Parathyroid adenoma (tissue), 2 donors: ENCODE results near the gene KNCN.

Source experiments
- H2AFZ ChIP-seq: fragments of 300-600 bp; sonication (generic); one replicate; pipeline ENCODE4 v1.7.0; 2017; ENCODE audit warnings: antibody characterized with exemption, mild to moderate bottlenecking
- H3K27ac ChIP-seq: fragments of 300-600 bp; sonication (generic); one replicate; pipeline ENCODE4 v1.7.0; 2017
- H3K27me3 ChIP-seq: fragments of 300-600 bp; sonication (generic); one replicate; pipeline ENCODE4 v1.7.0; 2017; ENCODE audit warnings: low read length; ENCODE audit not compliant: control insufficient read depth, insufficient read depth
- H3K36me3 ChIP-seq: fragments of 300-600 bp; sonication (generic); one replicate; pipeline ENCODE4 v1.7.0; 2017; ENCODE audit warnings: low read length; ENCODE audit not compliant: control insufficient read depth, insufficient read depth
- H3K4me1 ChIP-seq: fragments of 300-600 bp; sonication (generic); one replicate; pipeline ENCODE4 v1.7.0; 2017; ENCODE audit warnings: control low read depth
- H3K4me2 ChIP-seq: fragments of 300-600 bp; sonication (generic); one replicate; pipeline ENCODE4 v1.7.0; 2017; ENCODE audit warnings: low read length
- H3K4me3 ChIP-seq: fragments of 300-600 bp; sonication (generic); one replicate; pipeline ENCODE4 v1.7.0; 2017; ENCODE audit warnings: low read depth, low read length
- H3K79me2 ChIP-seq: fragments of 300-600 bp; sonication (generic); one replicate; pipeline ENCODE4 v1.7.0; 2017; ENCODE audit warnings: control low read depth
- H3K9ac ChIP-seq: fragments of 300-600 bp; sonication (generic); one replicate; pipeline ENCODE4 v1.7.0; 2017; ENCODE audit warnings: mild to moderate bottlenecking
- H3K9me3 ChIP-seq: fragments of 300-600 bp; sonication (generic); one replicate; pipeline ENCODE4 v1.7.0; 2017; ENCODE audit warnings: low read length; ENCODE audit not compliant: control insufficient read depth
- TF ChIP-seq, protein P1 (sequence below): fragments of 300-600 bp; sonication (generic); IDR thresholded peaks from one replicate; pipeline ENCODE4 v1.7.0; 2017; ENCODE audit warnings: antibody characterized with exemption, mild to moderate bottlenecking
- donor health status: primary hyperparathyroidism.

The KNCN gene

DNA sequence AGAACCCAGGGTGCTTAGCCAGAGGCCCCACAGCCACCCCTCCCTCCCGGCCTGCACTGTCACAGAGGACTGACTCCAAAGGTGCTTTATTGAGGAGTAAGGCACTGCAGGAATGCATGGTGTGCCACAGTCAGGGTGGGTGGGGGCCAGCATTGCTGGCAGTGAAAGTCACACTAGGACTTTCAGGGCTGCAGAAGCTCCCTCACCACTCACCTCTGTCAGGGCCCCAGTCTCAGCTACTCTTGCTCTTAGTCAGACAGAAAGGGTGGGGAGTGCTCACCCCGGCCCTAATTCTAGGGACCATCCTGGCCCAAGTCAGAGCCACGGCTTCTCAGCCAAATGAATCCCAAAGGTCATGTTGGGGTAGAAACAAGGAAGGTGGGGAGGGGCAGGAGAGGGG is 19.4 kb downstream of the KNCN start:
- H3K9me3 ChIP-seq: no peaks in the 10 kb centered on the region
- no peak overlapping the region for H3K4me3 ChIP-seq
- H3K4me1 ChIP-seq: peaks cover 3% of the 10 kb centered on the region
- no peak overlapping the region for H3K4me2 ChIP-seq
- TF ChIP-seq, protein P1, sequence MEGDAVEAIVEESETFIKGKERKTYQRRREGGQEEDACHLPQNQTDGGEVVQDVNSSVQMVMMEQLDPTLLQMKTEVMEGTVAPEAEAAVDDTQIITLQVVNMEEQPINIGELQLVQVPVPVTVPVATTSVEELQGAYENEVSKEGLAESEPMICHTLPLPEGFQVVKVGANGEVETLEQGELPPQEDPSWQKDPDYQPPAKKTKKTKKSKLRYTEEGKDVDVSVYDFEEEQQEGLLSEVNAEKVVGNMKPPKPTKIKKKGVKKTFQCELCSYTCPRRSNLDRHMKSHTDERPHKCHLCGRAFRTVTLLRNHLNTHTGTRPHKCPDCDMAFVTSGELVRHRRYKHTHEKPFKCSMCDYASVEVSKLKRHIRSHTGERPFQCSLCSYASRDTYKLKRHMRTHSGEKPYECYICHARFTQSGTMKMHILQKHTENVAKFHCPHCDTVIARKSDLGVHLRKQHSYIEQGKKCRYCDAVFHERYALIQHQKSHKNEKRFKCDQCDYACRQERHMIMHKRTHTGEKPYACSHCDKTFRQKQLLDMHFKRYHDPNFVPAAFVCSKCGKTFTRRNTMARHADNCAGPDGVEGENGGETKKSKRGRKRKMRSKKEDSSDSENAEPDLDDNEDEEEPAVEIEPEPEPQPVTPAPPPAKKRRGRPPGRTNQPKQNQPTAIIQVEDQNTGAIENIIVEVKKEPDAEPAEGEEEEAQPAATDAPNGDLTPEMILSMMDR: no peak
- H3K79me2 ChIP-seq: no peaks in the 10 kb centered on the region
- H3K27me3 ChIP-seq: no peaks in the 10 kb centered on the region
- H3K36me3 ChIP-seq: no peaks in the 10 kb centered on the region
- no peak overlapping the region for H3K9ac ChIP-seq
- H3K27ac ChIP-seq: no peak overlapping the region
- no peak overlapping the region for H2AFZ ChIP-seq

DNA sequence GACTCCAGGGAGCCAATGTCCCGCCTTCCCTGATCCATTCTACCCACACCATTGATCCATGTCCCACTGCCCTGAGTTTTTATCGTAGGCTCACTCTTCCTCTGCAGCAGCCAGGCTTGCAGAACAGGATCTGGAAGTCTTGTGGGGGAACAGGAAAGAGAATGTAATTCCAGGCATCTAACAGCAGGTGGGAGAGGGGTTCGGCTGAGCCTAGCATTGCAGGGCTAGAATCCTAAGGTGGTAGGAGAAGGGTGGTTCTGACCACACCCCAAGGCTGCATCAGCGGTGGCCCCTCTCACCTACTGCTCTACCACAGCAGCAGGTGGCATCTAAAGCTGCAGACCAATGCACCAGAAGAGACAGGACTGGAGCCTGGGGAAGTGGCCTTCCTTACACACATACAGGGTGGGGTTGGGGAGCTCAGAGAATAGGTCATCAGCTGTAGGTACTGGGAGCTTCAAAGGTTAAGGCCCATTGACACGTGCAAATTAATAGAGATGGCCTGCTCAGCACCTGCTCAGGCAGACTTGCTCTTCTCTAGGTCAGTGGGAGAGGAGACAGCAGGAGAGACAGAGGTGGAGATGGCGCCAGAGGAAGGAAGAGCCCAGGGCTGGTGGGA is 20.5 kb downstream of the KNCN start:
- no peaks in the 10 kb centered on the region for H3K9me3 ChIP-seq
- TF ChIP-seq, protein P1: no peak
- H3K27me3 ChIP-seq: no peaks in the 10 kb centered on the region
- H3K27ac ChIP-seq: no peak overlapping the region
- no peaks in the 10 kb centered on the region for H3K79me2 ChIP-seq
- H3K4me2 ChIP-seq: no peak overlapping the region
- H2AFZ ChIP-seq: no peak overlapping the region
- no peaks in the 10 kb centered on the region for H3K36me3 ChIP-seq
- H3K4me1 ChIP-seq: peaks cover 10% of the 10 kb centered on the region
- H3K4me3 ChIP-seq: no peak overlapping the region
- H3K9ac ChIP-seq: no peak overlapping the region

DNA sequence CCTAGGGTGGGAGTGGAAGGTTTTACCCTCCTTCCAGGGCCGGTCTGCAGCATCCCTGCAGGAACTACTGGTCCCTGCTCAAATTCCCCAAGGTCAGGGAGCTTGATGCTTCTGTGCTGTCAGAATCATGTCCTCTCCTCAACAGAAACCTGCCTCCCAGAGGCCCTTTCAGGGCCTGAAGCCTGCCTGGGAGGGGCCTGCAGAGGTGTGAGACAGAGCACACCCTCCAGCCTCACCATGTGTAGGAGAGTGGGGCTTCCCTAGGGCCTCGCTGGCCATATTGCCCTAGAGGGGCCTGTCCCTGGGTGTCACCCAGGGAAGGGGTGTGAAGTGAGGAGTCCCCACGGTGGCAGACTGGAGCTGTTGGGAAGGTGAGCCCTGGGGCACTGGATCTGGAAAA is 21.1 kb downstream of the KNCN start:
- Histone ChIP-seq H3K27ac (no peak overlapping the region), H3K79me2 (no peaks in the 10 kb centered on the region), H2AFZ (no peak overlapping the region), H3K9ac (no peak overlapping the region), H3K4me2 (no peak overlapping the region), H3K4me3 (no peak overlapping the region), H3K4me1 (peaks cover 10% of the 10 kb centered on the region), H3K27me3 (no peaks in the 10 kb centered on the region), H3K36me3 (no peaks in the 10 kb centered on the region), H3K9me3 (no peaks in the 10 kb centered on the region)
- TF ChIP-seq, protein P1: no peak

DNA sequence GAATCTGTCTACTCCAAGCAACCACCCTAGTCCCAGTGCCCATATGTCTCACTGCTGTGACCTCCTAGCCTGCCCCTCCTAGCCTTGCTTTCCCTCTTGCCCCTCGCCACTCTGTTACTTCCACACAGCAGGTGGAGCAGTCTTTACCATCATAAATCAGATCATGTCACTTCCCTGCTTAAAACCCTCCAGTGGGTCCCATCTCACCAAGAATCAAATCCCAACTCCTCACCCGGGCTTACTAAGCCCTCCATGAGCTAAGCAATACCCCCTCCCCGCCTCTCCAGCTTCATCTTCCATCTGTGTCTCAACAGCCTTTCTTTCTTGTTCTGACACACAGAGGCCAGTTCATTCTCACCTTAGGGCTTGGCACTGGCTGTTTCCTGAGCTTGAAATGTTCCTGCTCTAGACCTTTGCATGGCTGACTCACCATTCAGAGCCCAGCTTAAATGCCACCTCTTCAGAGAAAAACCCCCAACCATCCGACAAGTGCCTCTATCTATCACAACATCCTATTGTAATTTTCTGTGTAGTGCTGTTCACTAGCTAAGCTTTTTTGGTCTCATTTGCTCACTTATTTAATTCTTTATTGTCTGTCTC is 22.3 kb downstream of the KNCN start:
- TF ChIP-seq, protein P1: no peak
- no peaks in the 10 kb centered on the region for H3K36me3 ChIP-seq
- no peak overlapping the region for H3K27ac ChIP-seq
- no peak overlapping the region for H2AFZ ChIP-seq
- H3K4me1 ChIP-seq: peaks cover 10% of the 10 kb centered on the region
- H3K9ac ChIP-seq: no peak overlapping the region
- H3K9me3 ChIP-seq: no peaks in the 10 kb centered on the region
- no peak overlapping the region for H3K4me2 ChIP-seq
- no peaks in the 10 kb centered on the region for H3K79me2 ChIP-seq
- no peak overlapping the region for H3K4me3 ChIP-seq
- H3K27me3 ChIP-seq: no peaks in the 10 kb centered on the region
